ENCODE results near the gene SH3BGRL. TPM values are rescaled to one million over a fixed set of nuclear protein-coding genes. Genes with fewer than 3 reads are reported as not detected.
"Not testable (repeated sequence)": the region's sequence is repeated elsewhere in the genome, so short reads cannot be mapped to it uniquely, and the experiment has no call there.

The SH3BGRL gene
- total RNA-seq, 4 donors from 2014 or later, result 266 to 380 (median 359) TPM

GRCh38 chrX:81308086-81308829, 106.4 kb downstream of the SH3BGRL start:
- Histone ChIP-seq H3K4me1 (no peaks in the 10 kb centered on the region), H3K9me3 (no peaks in the 10 kb centered on the region), H3K27ac (no peak overlapping the region), H3K4me3 (no peak overlapping the region), H3K27me3 (no peaks in the 10 kb centered on the region), H3K36me3 (no peaks in the 10 kb centered on the region)
- WGBS, 2 donors (ENCODE audit: low coverage in 1 of 2), result 79 to 92% methylated on average over 2 to 3 of the region's 7 CpGs
- TF ChIP-seq POLR2A (IDR thresholded peaks at IDR 0.05), result no peak
- no peak for TF ChIP-seq CTCF (IDR thresholded peaks at IDR 0.05)
- no peak for TF ChIP-seq POLR2AphosphoS5 (IDR thresholded peaks at IDR 0.05)
- TF ChIP-seq EP300 (IDR thresholded peaks at IDR 0.05), result no peak
- peak; percentile 34 for ATAC-seq

GRCh38 chrX:81316163-81316562, 114.3 kb downstream of the SH3BGRL start:
- ATAC-seq, result no peak
- Histone ChIP-seq H3K36me3 (no peaks in the 10 kb centered on the region), H3K9me3 (no peaks in the 10 kb centered on the region), H3K27ac (no peak overlapping the region), H3K4me1 (no peaks in the 10 kb centered on the region), H3K27me3 (no peaks in the 10 kb centered on the region), H3K4me3 (no peak overlapping the region)
- WGBS, 2 donors (ENCODE audit: low coverage in 1 of 2), result 60% methylated on average over 2 to 4 of the region's 5 CpGs
- TF ChIP-seq POLR2AphosphoS5 (IDR thresholded peaks at IDR 0.05), result no peak
- TF ChIP-seq POLR2A (IDR thresholded peaks at IDR 0.05), result no peak
- no peak for TF ChIP-seq EP300 (IDR thresholded peaks at IDR 0.05)
- no peak for TF ChIP-seq CTCF (IDR thresholded peaks at IDR 0.05)

- 83 to 100% methylated on average over 1 of the region's 1 CpG for WGBS, 2 donors (ENCODE audit: low coverage in 1 of 2)
- H3K9me3 ChIP-seq, H3K36me3 ChIP-seq, H3K4me3 ChIP-seq, H3K27ac ChIP-seq, H3K27me3 ChIP-seq, H3K4me1 ChIP-seq, ATAC-seq: not testable (repeated sequence)
Observed at GRCh38 chrX:81331653-81332052, 129.8 kb downstream of the SH3BGRL start.

- Histone ChIP-seq H3K27me3 (no peaks in the 10 kb centered on the region), H3K27ac (peak overlapping the region in 3 of 4 donors; percentile 33 to 64 (median 50)), H3K9me3 (no peaks in the 10 kb centered on the region), H3K4me3 (no peak overlapping the region), H3K36me3 (no peaks in the 10 kb centered on the region), H3K4me1 (peaks cover 0 to 24% (median 0%) of the 10 kb centered on the region in 3 donors)
- TF ChIP-seq EP300 (IDR thresholded peaks at IDR 0.05) (no peak), CTCF (IDR thresholded peaks at IDR 0.05) (peak in 1 of 4 experiments; percentile 7), POLR2AphosphoS5 (IDR thresholded peaks at IDR 0.05) (no peak), POLR2A (IDR thresholded peaks at IDR 0.05) (no peak)
- ATAC-seq, result peak; percentile 31
- no CpG with 5 or more reads among the region's 4 CpGs for WGBS, 2 donors (ENCODE audit: low coverage in 1 of 2)
Observed at GRCh38 chrX:81336455-81337152, 134.7 kb downstream of the SH3BGRL start.

- Histone ChIP-seq H3K4me1 (peaks cover 0 to 24% (median 0%) of the 10 kb centered on the region in 3 donors), H3K27me3 (no peaks in the 10 kb centered on the region), H3K27ac (peak overlapping the region in 2 of 4 donors; percentile 33 to 64), H3K9me3 (no peaks in the 10 kb centered on the region), H3K36me3 (no peaks in the 10 kb centered on the region), H3K4me3 (no peak overlapping the region)
- no CpG with 5 or more reads among the region's 3 CpGs for WGBS, 2 donors (ENCODE audit: low coverage in 1 of 2)
- TF ChIP-seq POLR2A (IDR thresholded peaks at IDR 0.05) (no peak), CTCF (IDR thresholded peaks at IDR 0.05) (no peak), POLR2AphosphoS5 (IDR thresholded peaks at IDR 0.05) (no peak), EP300 (IDR thresholded peaks at IDR 0.05) (no peak)
- ATAC-seq, result no peak
Observed at GRCh38 chrX:81337805-81338204, 135.9 kb downstream of the SH3BGRL start.

All from gastroesophageal sphincter (tissue), 4 donors.